Measurements from ENCODE around the gene SMO.
A peak's percentile ranks its signal among the peaks of the same experiment; 100 is the strongest.

The SMO gene

DNA sequence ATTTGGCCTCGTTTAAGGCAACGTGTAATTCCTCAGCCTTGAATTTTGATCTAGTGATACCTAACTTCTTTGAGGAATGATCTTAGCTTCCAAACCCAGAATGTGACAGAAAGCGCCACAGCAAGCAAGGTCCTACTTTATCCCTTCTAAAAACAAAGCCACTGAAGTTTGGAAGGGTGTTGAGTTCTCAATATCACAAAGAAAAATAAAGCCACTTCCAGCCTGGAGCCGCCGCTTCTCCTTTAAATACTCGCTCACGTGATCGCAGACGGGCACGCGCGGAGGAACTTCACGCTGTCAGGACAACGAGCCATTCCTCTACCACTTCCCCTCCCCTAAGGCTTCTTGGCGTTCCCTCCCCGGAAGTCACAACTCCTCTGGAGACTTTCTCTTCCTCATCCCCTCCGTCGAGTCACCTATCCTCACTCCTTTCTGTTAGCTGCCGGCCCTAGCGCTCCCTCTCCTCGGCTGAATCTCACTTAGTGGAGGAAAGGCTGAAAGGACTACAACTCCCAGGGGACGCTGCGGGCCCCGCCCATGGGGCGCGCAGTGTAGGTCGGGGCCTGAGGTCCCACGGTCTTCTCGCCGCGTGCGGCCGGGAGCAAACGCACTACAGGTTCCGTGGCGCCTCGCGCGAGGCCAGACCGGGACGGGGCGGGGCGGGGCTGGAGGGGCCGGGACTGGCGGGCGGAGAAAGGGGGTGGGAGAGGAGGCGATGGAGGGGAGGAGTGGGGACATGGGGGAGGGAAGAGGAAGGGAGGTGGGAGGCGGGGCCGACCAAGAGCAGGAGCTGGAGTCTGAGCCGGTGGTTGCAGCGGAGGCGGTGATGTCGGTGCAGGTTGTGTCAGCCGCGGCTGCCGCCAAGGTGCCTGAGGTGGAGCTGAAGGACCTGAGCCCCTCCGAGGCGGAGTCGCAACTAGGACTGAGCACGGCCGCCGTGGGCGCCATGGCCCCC is 36.1 kb downstream of the SMO start, which contains the start of gene AHCYL2:
Gene AHCYL2, plus strand, starts transcription at position 780 of the 955 bp plus-strand sequence.
- Mint-ChIP-seq H3K27me3 (ENCODE audit: low read depth) (no peaks in the 10 kb centered on the region), H3K36me3 (ENCODE audit: low read depth) (no peaks in the 10 kb centered on the region), H3K27ac (peak within 1 kb of the TSS; percentile 94 to 98 (median 95)), H3K4me1 (peaks cover 39% of the 10 kb centered on the region), H3K9me3 (no peaks in the 10 kb centered on the region), H3K4me3 (peak within 1 kb of the TSS; percentile 90 to 98 (median 96))
- TF ChIP-seq, protein P1, sequence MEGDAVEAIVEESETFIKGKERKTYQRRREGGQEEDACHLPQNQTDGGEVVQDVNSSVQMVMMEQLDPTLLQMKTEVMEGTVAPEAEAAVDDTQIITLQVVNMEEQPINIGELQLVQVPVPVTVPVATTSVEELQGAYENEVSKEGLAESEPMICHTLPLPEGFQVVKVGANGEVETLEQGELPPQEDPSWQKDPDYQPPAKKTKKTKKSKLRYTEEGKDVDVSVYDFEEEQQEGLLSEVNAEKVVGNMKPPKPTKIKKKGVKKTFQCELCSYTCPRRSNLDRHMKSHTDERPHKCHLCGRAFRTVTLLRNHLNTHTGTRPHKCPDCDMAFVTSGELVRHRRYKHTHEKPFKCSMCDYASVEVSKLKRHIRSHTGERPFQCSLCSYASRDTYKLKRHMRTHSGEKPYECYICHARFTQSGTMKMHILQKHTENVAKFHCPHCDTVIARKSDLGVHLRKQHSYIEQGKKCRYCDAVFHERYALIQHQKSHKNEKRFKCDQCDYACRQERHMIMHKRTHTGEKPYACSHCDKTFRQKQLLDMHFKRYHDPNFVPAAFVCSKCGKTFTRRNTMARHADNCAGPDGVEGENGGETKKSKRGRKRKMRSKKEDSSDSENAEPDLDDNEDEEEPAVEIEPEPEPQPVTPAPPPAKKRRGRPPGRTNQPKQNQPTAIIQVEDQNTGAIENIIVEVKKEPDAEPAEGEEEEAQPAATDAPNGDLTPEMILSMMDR (IDR thresholded peaks at IDR 0.05; ENCODE audit: unreplicated experiment in 3 of 3), result no peak

DNA sequence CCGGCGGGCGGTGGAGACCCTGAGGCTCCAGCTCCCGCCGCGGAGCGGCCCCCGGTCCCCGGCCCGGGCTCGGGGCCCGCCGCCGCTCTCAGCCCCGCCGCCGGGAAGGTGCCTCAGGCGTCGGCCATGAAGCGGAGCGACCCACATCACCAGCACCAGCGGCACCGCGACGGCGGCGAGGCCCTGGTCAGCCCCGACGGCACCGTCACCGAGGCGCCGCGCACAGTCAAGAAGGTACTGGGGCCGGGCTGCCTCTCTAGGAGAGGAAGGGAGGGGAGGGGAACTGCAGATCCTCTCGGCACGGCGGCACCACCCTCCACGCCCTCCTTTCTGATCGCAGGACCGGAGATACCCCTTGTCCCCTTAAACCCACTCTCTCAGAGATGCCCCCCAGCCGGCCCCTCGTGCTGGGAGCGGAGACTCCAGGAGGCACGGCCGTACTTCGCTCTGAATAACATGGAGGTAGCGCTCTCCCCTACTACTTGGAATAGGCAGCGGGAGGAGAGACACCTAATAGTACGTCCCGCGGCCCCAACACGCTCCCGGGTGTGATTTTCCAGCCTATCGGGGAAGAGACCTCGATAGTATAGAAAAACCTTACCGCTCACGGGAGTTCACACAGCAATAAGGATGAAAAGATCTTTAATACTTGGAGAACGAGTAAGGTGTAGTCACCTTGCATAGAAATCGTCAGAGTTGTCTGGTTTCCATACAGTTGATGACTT is 36.9 kb downstream of the SMO start:
- Mint-ChIP-seq H3K4me3 (peak overlapping the region; percentile 88 to 98 (median 96)), H3K9me3 (no peaks in the 10 kb centered on the region), H3K27me3 (ENCODE audit: low read depth) (no peaks in the 10 kb centered on the region), H3K27ac (peak overlapping the region; percentile 25 to 98 (median 55)), H3K36me3 (ENCODE audit: low read depth) (no peaks in the 10 kb centered on the region), H3K4me1 (peaks cover 39% of the 10 kb centered on the region)
- TF ChIP-seq, protein P1 (IDR thresholded peaks at IDR 0.05; ENCODE audit: unreplicated experiment in 3 of 3), result no peak

DNA sequence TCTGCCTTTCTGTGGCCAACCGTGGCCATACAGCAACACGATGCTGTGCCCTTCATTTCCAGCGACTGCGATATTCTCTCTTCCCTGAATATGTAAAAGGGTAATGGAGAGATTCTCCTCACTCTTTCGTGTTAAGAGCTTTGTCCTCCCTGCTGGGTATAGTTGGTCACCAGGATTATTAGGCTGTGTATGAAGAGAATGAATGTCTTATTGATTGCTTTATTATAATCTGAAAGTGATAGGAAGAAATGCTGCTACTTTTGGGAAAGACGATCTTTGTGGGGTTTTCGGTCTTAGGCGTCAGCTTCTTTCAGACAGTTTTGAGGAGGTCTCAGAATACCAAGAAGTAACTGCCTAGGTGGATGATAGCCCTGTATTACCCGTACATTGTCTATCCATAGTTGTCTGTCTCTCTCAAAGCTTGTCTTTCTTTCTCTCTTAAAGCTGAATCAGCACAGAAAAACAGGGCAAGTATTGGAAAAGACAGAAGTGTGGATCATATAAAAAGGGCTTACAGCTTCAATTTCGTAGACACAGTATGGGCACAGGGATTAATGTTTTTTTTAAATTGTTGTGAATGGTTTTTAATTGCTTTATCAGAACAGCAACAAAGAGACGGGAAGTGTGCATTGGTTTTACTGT is 37.6 kb downstream of the SMO start:
- no peaks in the 10 kb centered on the region for H3K36me3 Mint-ChIP-seq (ENCODE audit: low read depth)
- H3K4me1 Mint-ChIP-seq, result peaks cover 39% of the 10 kb centered on the region
- no peaks in the 10 kb centered on the region for H3K27me3 Mint-ChIP-seq (ENCODE audit: low read depth)
- TF ChIP-seq, protein P1 (IDR thresholded peaks at IDR 0.05; ENCODE audit: unreplicated experiment in 3 of 3), result no peak
- no peaks in the 10 kb centered on the region for H3K9me3 Mint-ChIP-seq
- peak overlapping the region; percentile 25 to 95 (median 55) for H3K27ac Mint-ChIP-seq
- peak overlapping the region; percentile 88 to 98 (median 96) for H3K4me3 Mint-ChIP-seq

DNA sequence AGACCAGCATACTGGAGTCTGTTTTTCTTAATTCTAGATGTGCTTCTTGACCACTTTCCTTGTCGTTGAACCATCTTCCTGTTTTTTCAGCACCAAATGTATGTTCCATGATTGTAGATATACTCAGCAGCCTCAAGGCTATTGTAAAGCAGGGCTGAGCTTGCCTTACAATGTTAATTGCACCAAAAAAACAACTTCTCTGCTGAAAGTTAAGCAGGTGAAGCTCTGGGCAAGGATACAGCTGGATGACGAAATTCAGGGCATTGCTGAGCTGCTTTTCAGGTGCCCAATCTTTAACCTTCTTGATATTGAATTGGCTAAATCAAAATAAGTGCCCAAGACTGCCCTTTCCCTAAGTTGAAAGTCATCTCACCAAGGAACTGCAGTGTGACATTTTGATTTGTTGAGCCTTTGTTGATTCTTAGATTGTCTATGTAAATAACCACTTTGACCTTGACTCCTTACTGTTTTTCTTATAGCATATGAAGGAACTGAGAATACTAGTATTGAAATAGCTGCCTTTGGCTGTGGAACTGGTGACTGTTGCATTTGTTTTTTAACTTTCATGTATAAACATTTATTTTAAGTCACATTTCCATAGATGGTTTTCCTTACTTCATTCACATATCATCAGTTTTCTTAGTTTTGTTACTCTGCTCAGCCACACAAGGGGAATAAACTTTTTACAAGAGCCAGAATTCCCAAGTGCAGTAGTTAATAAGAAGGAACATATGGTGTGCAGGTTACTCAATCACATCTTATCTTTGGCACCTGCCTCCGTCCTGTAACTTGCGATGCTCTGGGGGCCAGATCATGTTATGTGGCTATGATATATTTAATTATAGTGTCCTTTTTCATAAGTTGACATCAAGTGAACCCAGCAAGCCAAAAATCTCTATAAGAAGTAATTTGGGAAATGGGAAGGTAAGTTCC is 39.5 kb downstream of the SMO start:
- TF ChIP-seq, protein P1 (IDR thresholded peaks at IDR 0.05; ENCODE audit: unreplicated experiment in 3 of 3), result no peak
- Mint-ChIP-seq H3K4me1 (peaks cover 32% of the 10 kb centered on the region), H3K27ac (no peak overlapping the region), H3K4me3 (peak overlapping the region; percentile 14 to 38 (median 24)), H3K27me3 (ENCODE audit: low read depth) (no peaks in the 10 kb centered on the region), H3K36me3 (ENCODE audit: low read depth) (no peaks in the 10 kb centered on the region), H3K9me3 (no peaks in the 10 kb centered on the region)

DNA sequence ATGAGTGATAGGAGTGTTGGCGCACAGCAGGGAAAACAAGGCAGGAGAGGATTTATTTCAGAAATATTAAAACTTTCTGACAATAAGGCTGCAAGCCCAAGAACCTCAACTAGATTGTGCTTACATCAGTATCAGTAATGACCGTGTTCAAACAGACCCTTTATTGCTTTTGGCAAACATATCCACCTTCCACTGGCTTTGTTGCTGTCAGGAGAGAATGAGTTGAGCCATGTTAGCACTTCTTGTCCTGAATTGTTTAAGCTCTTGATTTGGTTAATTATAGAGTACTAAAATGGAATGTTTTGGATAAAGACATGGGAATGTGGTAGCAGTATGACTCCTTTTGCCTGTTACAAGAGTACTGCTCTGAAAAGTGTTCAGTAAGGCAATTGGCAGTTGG is 40.2 kb downstream of the SMO start:
- no peak overlapping the region for H3K4me3 Mint-ChIP-seq
- TF ChIP-seq, protein P1 (IDR thresholded peaks at IDR 0.05; ENCODE audit: unreplicated experiment in 3 of 3), result no peak
- H3K9me3 Mint-ChIP-seq, result no peaks in the 10 kb centered on the region
- peaks cover under 1% of the 10 kb centered on the region for H3K27me3 Mint-ChIP-seq (ENCODE audit: low read depth)
- H3K36me3 Mint-ChIP-seq (ENCODE audit: low read depth), result no peaks in the 10 kb centered on the region
- H3K27ac Mint-ChIP-seq, result no peak overlapping the region
- H3K4me1 Mint-ChIP-seq, result peaks cover 32% of the 10 kb centered on the region

All from nephron (organoid).